OCI-LY7 (cell line): ENCODE results near the gene ROR2. TPM values are rescaled to one million over a fixed set of nuclear protein-coding genes. Genes with fewer than 3 reads are reported as not detected.

Experiments used
- BruUV-seq: library from RNA; stranded (reverse); fragments of 400-500 nt; replicated peaks from 2 replicates; lab custom pipeline; 2021; lab: Mats Ljungman, UMichigan
- CTCF ChIA-PET: fragments of 300-600 bp; sonication (Branson Sonifier 250); formaldehyde crosslinking; loops from one replicate; lab custom pipeline; 2022; ENCODE audit warnings: antibody characterized with exemption; ENCODE audit not compliant: unreplicated experiment; lab: Charles Lee
- POLR2A ChIA-PET: fragments of 300-600 bp; sonication (Branson Sonifier 250); formaldehyde crosslinking; loops from one replicate; lab custom pipeline; 2022; ENCODE audit warnings: antibody characterized with exemption; lab: Charles Lee
- DNase-seq: peaks from one replicate; pipeline ENCODE4 v3.0.0-alpha.2; 2015; ENCODE audit warnings: low spot score
- H2AFZ ChIP-seq: fragments of 200-600 bp; sonication (generic), shearing (Covaris generic); 2 replicates; pipeline ENCODE4 v1.6.1; 2014; ENCODE audit warnings: mild to moderate bottlenecking, antibody characterized with exemption, low read length, moderate library complexity
- H3K27ac ChIP-seq: fragments of 200-600 bp; sonication (generic); 2 replicates; pipeline ENCODE4 v1.5.1; 2014; ENCODE audit warnings: mixed run types, low read depth, mild to moderate bottlenecking, moderate library complexity, low read length, inconsistent platforms; ENCODE audit not compliant: poor library complexity, severe bottlenecking
- H3K36me3 ChIP-seq: fragments of 200-600 bp; sonication (generic); 2 replicates; pipeline ENCODE4 v1.6.1; 2014; ENCODE audit warnings: mild to moderate bottlenecking, antibody characterized with exemption, low read length, moderate library complexity, mixed read lengths; ENCODE audit not compliant: insufficient read depth
- H3K4me1 ChIP-seq: fragments of 200-600 bp; sonication (generic); 2 replicates; pipeline ENCODE4 v1.5.1; 2014; ENCODE audit warnings: mild to moderate bottlenecking, low read length; ENCODE audit not compliant: insufficient read depth, poor library complexity, severe bottlenecking
- H3K4me2 ChIP-seq: fragments of 200-600 bp; sonication (generic); 2 replicates; pipeline ENCODE4 v1.6.1; 2014; ENCODE audit warnings: mild to moderate bottlenecking, low read length
- H3K4me3 ChIP-seq: fragments of 200-600 bp; sonication (generic); 2 replicates; pipeline ENCODE4 v1.5.1; 2014; ENCODE audit warnings: mild to moderate bottlenecking, low read depth, low read length; ENCODE audit not compliant: poor library complexity, severe bottlenecking
- H3K79me2 ChIP-seq: fragments of 200-600 bp; sonication (generic); 2 replicates; pipeline ENCODE4 v1.6.1; 2016; ENCODE audit warnings: low read depth, mild to moderate bottlenecking, low read length, moderate library complexity, mixed read lengths; ENCODE audit not compliant: insufficient read depth
- H3K9me2 ChIP-seq: fragments of 200-600 bp; sonication (generic); 2 replicates; pipeline ENCODE4 v1.6.1; 2016; ENCODE audit warnings: mild to moderate bottlenecking, low read length, mixed read lengths; ENCODE audit not compliant: insufficient read depth
- H3K9me3 ChIP-seq: fragments of 200-600 bp; sonication (generic); 2 replicates; pipeline ENCODE4 v1.6.1; 2014; ENCODE audit warnings: mild to moderate bottlenecking, mixed run types, low read length, mixed read lengths
- H4K20me1 ChIP-seq: fragments of 200-600 bp; sonication (generic); 2 replicates; pipeline ENCODE4 v1.6.1; 2014; ENCODE audit warnings: mild to moderate bottlenecking, antibody characterized with exemption, low read length, moderate library complexity, mixed read lengths; ENCODE audit not compliant: insufficient read depth
- CTCF ChIP-seq: fragments of 200-600 bp; sonication (generic); conservative IDR thresholded peaks from 2 replicates; pipeline ENCODE4 v1.5.1; 2014; ENCODE audit warnings: mild to moderate bottlenecking, antibody characterized with exemption, low read length, moderate library complexity, mixed read lengths
- EZH2phosphoT487 ChIP-seq: fragments of 200-600 bp; sonication (generic); IDR thresholded peaks from 2 replicates; pipeline ENCODE4 v1.6.1; 2018; ENCODE audit warnings: low read depth, borderline replicate concordance, mild to moderate bottlenecking, mixed run types, antibody characterized with exemption, low read length, moderate library complexity, mixed read lengths
- intact Hi-C: fragments of 100-400 bp; cut with micrococcal nuclease; formaldehyde crosslinking; loops from one replicate; pipeline ENCODE4 v1.10.0; 2022; ENCODE audit not compliant: unreplicated experiment
- total RNA-seq, 2 experiments: library from RNA; depleted of rRNA in 1 of 2; stranded (reverse); fragments of >200 nt in 1 of 2; shearing (Covaris generic) in 1 of 2; gene quantifications; 2 replicates each; pipeline ENCODE4 v1.2.3, GENCODE V29; 2014 to 2022

Gene ROR2
- total RNA-seq, 2 experiments from 2014 or later, result 0.10 to 0.19 TPM

GRCh38 chr9:91946653-91947488 lies 3.2 kb downstream of the ROR2 start:
- no TSS peak for BruUV-seq
- no peak for TF ChIP-seq EZH2phosphoT487
- TF ChIP-seq CTCF, result no peak
- Histone ChIP-seq H3K9me2 (no peaks in the 10 kb centered on the region), H3K36me3 (no peaks in the 10 kb centered on the region), H2AFZ (no peak overlapping the region), H3K4me3 (no peak overlapping the region), H3K4me1 (no peaks in the 10 kb centered on the region), H3K9me3 (no peaks in the 10 kb centered on the region), H3K27ac (no peak overlapping the region), H3K4me2 (no peak overlapping the region), H4K20me1 (no peaks in the 10 kb centered on the region), H3K79me2 (no peaks in the 10 kb centered on the region)
- POLR2A ChIA-PET, result no interaction called here
- no peak for DNase-seq
- intact Hi-C loops, result no loop called here
- CTCF ChIA-PET, result no interaction called here

DNA sequence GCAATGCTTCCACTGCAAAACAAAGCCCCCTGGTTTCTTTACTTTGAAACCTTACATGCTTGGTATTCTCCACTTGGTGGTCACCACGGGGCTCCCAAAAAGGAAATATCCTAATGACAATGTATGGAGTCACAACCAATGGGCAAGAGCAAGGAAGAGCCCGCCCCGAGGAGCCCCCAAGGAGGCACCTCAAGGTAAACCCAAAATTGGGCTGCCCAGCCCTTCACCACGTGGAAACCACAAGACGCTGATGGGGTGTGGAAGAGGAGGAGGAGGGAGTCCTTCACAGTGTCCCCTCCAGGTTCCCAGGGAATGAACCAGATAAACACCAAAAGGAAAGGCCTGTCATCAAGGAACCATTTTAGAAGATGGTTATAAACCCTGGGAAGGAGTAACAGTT lies 3.8 kb downstream of the ROR2 start:
- H3K4me3 ChIP-seq, result no peak overlapping the region
- H3K9me2 ChIP-seq, result no peaks in the 10 kb centered on the region
- BruUV-seq, result no TSS peak
- no peaks in the 10 kb centered on the region for H3K4me1 ChIP-seq
- POLR2A ChIA-PET, result no interaction called here
- no peaks in the 10 kb centered on the region for H3K36me3 ChIP-seq
- H3K4me2 ChIP-seq, result no peak overlapping the region
- no peaks in the 10 kb centered on the region for H3K9me3 ChIP-seq
- no peak overlapping the region for H3K27ac ChIP-seq
- TF ChIP-seq EZH2phosphoT487 (no peak), CTCF (no peak)
- CTCF ChIA-PET, result no interaction called here
- intact Hi-C loops, result no loop called here
- no peak overlapping the region for H2AFZ ChIP-seq
- no peaks in the 10 kb centered on the region for H3K79me2 ChIP-seq
- no peaks in the 10 kb centered on the region for H4K20me1 ChIP-seq
- no peak for DNase-seq
